Right ventricle myocardium superior (tissue), 1 donor: ENCODE measurements around the gene QRFPR. TPM values are rescaled to one million over a fixed set of nuclear protein-coding genes. Genes with fewer than 3 reads are reported as not detected.
"Not testable (repeated sequence)": the region's sequence is repeated elsewhere in the genome, so short reads cannot be mapped to it uniquely, and the experiment has no call there.

Source experiments
- ATAC-seq: fragments of 200-7000 bp; cut with Tn5 transposase; one replicate; pipeline ENCODE4 v1.9.1; 2020; ENCODE audit warnings: mild to moderate bottlenecking; ENCODE audit not compliant: poor library complexity
- DNase-seq: peaks from one replicate; pipeline ENCODE4 v3.0.0-alpha.2; 2020
- intact Hi-C: fragments of 100-400 bp; cut with DNase I; formaldehyde crosslinking; loops from one replicate; pipeline ENCODE4 v1.11.2; 2022
- long read RNA-seq: library from polyadenylated mRNA; unstranded; transcript quantifications from one replicate; pipeline ENCODE4 v2.0.0, GENCODE V29; 2021
- total RNA-seq: library from RNA; stranded (reverse); fragmentation: NEBNext Ultra II Directional; extraction: Animal tissue kit (Norgen Biotek cat#: 25700); gene quantifications from one replicate; pipeline ENCODE4 v1.2.1, GENCODE V29; 2021
- donor health status: DM: no; HTN: yes; CAD: no; lungs with severe emphysema.

The QRFPR gene
- total RNA-seq = 0.78 TPM
- long read RNA-seq, partial matches to known transcripts = 0 of 3 reads
- long read RNA-seq, other reads (novel, unspliced or antisense) = 1 of 3 reads

GRCh38 chr4:121380776-121381462 lies at the start of gene QRFPR:
TSS of gene QRFPR (minus strand) at chr4:121381018. CDS start at chr4:121380647, 371 bp downstream.
- ATAC-seq = peak; percentile 91
- DNase-seq = peak; percentile 50

GRCh38 chr4:121428721-121429120 lies 47.9 kb upstream of the QRFPR start:
- intact Hi-C loops = no loop called here
- DNase-seq (no peak), ATAC-seq (no peak)

More at GRCh38 chr4:121380776-121381462, at the start of gene QRFPR:
- intact Hi-C loops = no loop called here

GRCh38 chr4:121421594-121421993 lies 40.8 kb upstream of the QRFPR start:
- intact Hi-C loops = loop anchor here (2.0 kb wide), 1 partner anchor 51 kb away; no protein-coding TSS in a partner anchor
- DNase-seq (no peak), ATAC-seq (peak; percentile 75)

GRCh38 chr4:121411151-121411744 lies 30.4 kb upstream of the QRFPR start:
- DNase-seq (no peak), ATAC-seq (no peak)
- intact Hi-C loops = no loop called here

GRCh38 chr4:121408567-121408966 lies 27.7 kb upstream of the QRFPR start:
- intact Hi-C loops, ATAC-seq, DNase-seq: not testable (repeated sequence)

- ATAC-seq (no peak), DNase-seq (no peak)
- intact Hi-C loops = no loop called here
Observed at GRCh38 chr4:121400632-121401031, 19.8 kb upstream of the QRFPR start.

- DNase-seq (no peak), ATAC-seq (peak; percentile 90)
- intact Hi-C loops = no loop called here
Observed at GRCh38 chr4:121397941-121398601, 17.3 kb upstream of the QRFPR start.

GRCh38 chr4:121397434-121397833 lies 16.6 kb upstream of the QRFPR start:
- ATAC-seq = peak; percentile 45
- intact Hi-C loops = no loop called here
- DNase-seq = no peak

GRCh38 chr4:121392426-121393086 lies 11.7 kb upstream of the QRFPR start:
- intact Hi-C loops = no loop called here
- ATAC-seq (peak; percentile 91), DNase-seq (no peak)

- intact Hi-C loops = no loop called here
- no peak for DNase-seq
- no peak for ATAC-seq
Observed at GRCh38 chr4:121390335-121390734, 9.5 kb upstream of the QRFPR start.

GRCh38 chr4:121379276-121379675 lies 1.5 kb downstream of the QRFPR start:
- intact Hi-C loops = no loop called here
- ATAC-seq = no peak
- no peak for DNase-seq

- DNase-seq (no peak), ATAC-seq (no peak)
- intact Hi-C loops = loop anchor here (2.0 kb wide), 1 partner anchor 42 kb away; no protein-coding TSS in a partner anchor
Observed at GRCh38 chr4:121377076-121377475, 3.7 kb downstream of the QRFPR start.

- ATAC-seq (no peak), DNase-seq (no peak)
- intact Hi-C loops = loop anchor here (2.0 kb wide), 1 partner anchor 42 kb away; no protein-coding TSS in a partner anchor
Observed at GRCh38 chr4:121376556-121376955, 4.3 kb downstream of the QRFPR start.

GRCh38 chr4:121376097-121376496 lies 4.7 kb downstream of the QRFPR start:
- intact Hi-C loops = loop anchor here (2.0 kb wide), 1 partner anchor 43 kb away; no protein-coding TSS in a partner anchor
- DNase-seq (no peak), ATAC-seq (no peak)

GRCh38 chr4:121375262-121375661 lies 5.6 kb downstream of the QRFPR start:
- ATAC-seq = no peak

GRCh38 chr4:121373841-121374240 lies 7.0 kb downstream of the QRFPR start:
- no peak for ATAC-seq
- intact Hi-C loops = loop anchor here (5.0 kb wide), 1 partner anchor 283 kb away; no protein-coding TSS in a partner anchor
- no peak for DNase-seq

More at GRCh38 chr4:121375262-121375661, 5.6 kb downstream of the QRFPR start:
- intact Hi-C loops = no loop called here
- no peak for DNase-seq

- intact Hi-C loops = loop anchor here (2.0 to 5.0 kb wide), 2 partner anchors 50 to 286 kb away; no protein-coding TSS in a partner anchor
- ATAC-seq = peak; percentile 85
- DNase-seq = no peak
Observed at GRCh38 chr4:121370729-121371325, 10.0 kb downstream of the QRFPR start.

GRCh38 chr4:121360495-121360894 lies 20.3 kb downstream of the QRFPR start:
- DNase-seq (no peak), ATAC-seq (no peak)
- intact Hi-C loops = no loop called here
